HCT116 (cell line): ENCODE data around the gene CPT1A. TPM values are rescaled to one million over a fixed set of nuclear protein-coding genes. Genes with fewer than 3 reads are reported as not detected.

Source experiments
- ATAC-seq: fragments of 200-7000 bp; cut with Tn5 transposase; 2 replicates; pipeline ENCODE4 v1.9.1; 2020; ENCODE audit warnings: mild to moderate bottlenecking, moderate library complexity
- BruUV-seq: library from RNA; stranded (reverse); fragments of 400-500 nt; replicated peaks from 2 replicates; lab custom pipeline; 2021; lab: Mats Ljungman, UMichigan
- CTCF ChIA-PET: fragments of 300-600 bp; sonication (Branson Sonifier 250); formaldehyde crosslinking; loops from one replicate; lab custom pipeline; 2021; ENCODE audit warnings: antibody characterized with exemption; lab: Charles Lee
- POLR2A ChIA-PET: fragments of 300-600, 350-600 bp; sonication (Branson Sonifier 250); formaldehyde crosslinking; loops from one replicate; lab custom pipeline; 2021; ENCODE audit warnings: antibody characterized with exemption; lab: Charles Lee
- RAD21 ChIA-PET, 2 experiments: fragments of 300-600 bp; sonication (Branson Sonifier 250); formaldehyde crosslinking; loops; one replicate each; lab custom pipeline; 2023; ENCODE audit warnings: low total read pairs in 2 of 2; ENCODE audit not compliant: uncharacterized antibody in 2 of 2, unreplicated experiment in 2 of 2, low non-redundant PET in 1 of 2; lab: Charles Lee
- DNase-seq: peaks from one replicate; pipeline ENCODE4 v3.0.0-alpha.2; 2010; ENCODE audit warnings: low read depth, low spot score
- H2AFZ ChIP-seq: fragments of 200-600 bp; shearing (Covaris generic), sonication (generic); 2 replicates; pipeline ENCODE4 v1.6.1; 2017; ENCODE audit warnings: low read depth, mixed run types, mixed read lengths, antibody characterized with exemption, low read length; ENCODE audit not compliant: poor library complexity, severe bottlenecking
- H3K27ac ChIP-seq: 2 replicates; pipeline ENCODE4 v1.5.1; 2012; ENCODE audit warnings: low read depth, low read length
- H3K27me3 ChIP-seq: fragments of 200-600 bp; sonication (generic); 2 replicates; pipeline ENCODE4 v1.6.1; 2016; ENCODE audit warnings: mixed run types, low read length, mixed read lengths; ENCODE audit not compliant: insufficient read depth
- H3K36me3 ChIP-seq, 2 experiments: fragments of 200-500 bp in 1 of 2; fragments of 200-600 bp in 1 of 2; sonication (Bioruptor generic) in 1 of 2; sonication (generic) in 1 of 2; 2 replicates each; pipeline versions ENCODE4 v1.5.1 to v1.6.1; 2014 to 2016; ENCODE audit warnings: low read length in 2 of 2, inconsistent platforms in 1 of 2, mixed read lengths in 1 of 2, mixed run types in 1 of 2; ENCODE audit not compliant: insufficient read depth in 2 of 2, control insufficient read depth in 1 of 2
- H3K4me1 ChIP-seq, 2 experiments: fragments of 200-600 bp in 1 of 2; sonication (generic) in 1 of 2; 2 replicates each; pipeline versions ENCODE4 v1.5.1 to v1.6.1; 2012 to 2017; ENCODE audit warnings: low read length in 2 of 2, inconsistent platforms in 1 of 2, mild to moderate bottlenecking in 1 of 2, mixed read lengths in 1 of 2, mixed run types in 1 of 2, moderate library complexity in 1 of 2; ENCODE audit not compliant: insufficient read depth in 2 of 2, control insufficient read depth in 1 of 2
- H3K4me2 ChIP-seq: fragments of 200-600 bp; sonication (generic); 2 replicates; pipeline ENCODE4 v1.6.1; 2017; ENCODE audit warnings: mixed run types, low read length, mixed read lengths
- H3K4me3 ChIP-seq, 2 experiments: fragments of 200-600 bp in 1 of 2; sonication (generic) in 1 of 2; replicated peaks in 1 of 2; 2 replicates each; pipeline ENCODE4 v1.5.1; 2011 to 2016; ENCODE audit warnings: low read length in 2 of 2, control low read depth in 1 of 2, low read depth in 1 of 2, mild to moderate bottlenecking in 1 of 2, mixed read lengths in 1 of 2, mixed run types in 1 of 2
- H3K79me2 ChIP-seq: fragments of 200-600 bp; sonication (generic); 2 replicates; pipeline ENCODE4 v1.6.1; 2017; ENCODE audit warnings: mild to moderate bottlenecking, mixed run types, low read length, moderate library complexity, mixed read lengths; ENCODE audit not compliant: insufficient read depth
- H3K9ac ChIP-seq: fragments of 200-600 bp; sonication (generic); 2 replicates; pipeline ENCODE4 v1.6.1; 2016; ENCODE audit warnings: low read length, mixed read lengths
- H3K9me2 ChIP-seq: fragments of 200-600 bp; sonication (generic), shearing (Covaris generic); 2 replicates; pipeline ENCODE4 v1.6.1; 2017; ENCODE audit warnings: mixed run types, mild to moderate bottlenecking, moderate library complexity; ENCODE audit not compliant: insufficient read depth
- H3K9me3 ChIP-seq, 2 experiments: fragments of 200-500 bp in 1 of 2; fragments of 200-600 bp in 1 of 2; sonication (Bioruptor generic) in 1 of 2; sonication (generic) in 1 of 2; 2 replicates each; pipeline ENCODE4 v1.6.1; 2014 to 2017; ENCODE audit warnings: low read length in 2 of 2, mixed read lengths in 2 of 2, inconsistent platforms in 1 of 2, low read depth in 1 of 2, mild to moderate bottlenecking in 1 of 2, mixed run types in 1 of 2, moderate library complexity in 1 of 2; ENCODE audit not compliant: control insufficient read depth in 1 of 2, insufficient read depth in 1 of 2
- H4K20me1 ChIP-seq: fragments of 200-600 bp; sonication (generic), shearing (Covaris generic); 2 replicates; pipeline ENCODE4 v1.6.1; 2017; ENCODE audit warnings: mixed run types, mild to moderate bottlenecking, moderate library complexity; ENCODE audit not compliant: insufficient read depth
- CBX3 ChIP-seq: IDR thresholded peaks from 2 replicates; pipeline ENCODE4 v1.6.1; 2012; ENCODE audit warnings: low read depth
- CEBPB ChIP-seq: IDR thresholded peaks from 2 replicates; pipeline ENCODE4 v1.6.1; 2012; ENCODE audit warnings: low read depth
- CTCF ChIP-seq, 3 experiments: fragments of 200-600 bp in 1 of 3; sonication (generic) in 1 of 3; IDR thresholded peaks in 2 of 3; conservative IDR thresholded peaks in 1 of 3; 2 replicates each; pipeline ENCODE4 v1.5.1; 2012 to 2017; ENCODE audit warnings: low read depth in 2 of 3, low read length in 2 of 3, antibody characterized with exemption in 1 of 3, borderline replicate concordance in 1 of 3, control low read depth in 1 of 3, mild to moderate bottlenecking in 1 of 3, mixed read lengths in 1 of 3, mixed run types in 1 of 3, moderate library complexity in 1 of 3; ENCODE audit not compliant: insufficient read depth in 1 of 3
- EGR1 ChIP-seq: IDR thresholded peaks from 2 replicates; pipeline ENCODE4 v1.6.1; 2012; ENCODE audit warnings: low read depth
- ELF1 ChIP-seq: IDR thresholded peaks from 2 replicates; pipeline ENCODE4 v1.6.1; 2012; ENCODE audit warnings: low read depth, borderline replicate concordance
- EZH2 ChIP-seq: fragments of 200-600 bp; sonication (generic); IDR thresholded peaks from 2 replicates; pipeline ENCODE4 v1.6.1; 2017; ENCODE audit warnings: antibody characterized with exemption, mixed run types
- EZH2phosphoT487 ChIP-seq: fragments of 200-600 bp; IDR thresholded peaks from 2 replicates; pipeline ENCODE4 v1.6.1; 2018; ENCODE audit warnings: antibody characterized with exemption, borderline replicate concordance
- FOSL1 ChIP-seq: IDR thresholded peaks from 2 replicates; pipeline ENCODE4 v1.6.1; 2012; ENCODE audit warnings: low read depth
- JUND ChIP-seq: IDR thresholded peaks from 2 replicates; pipeline ENCODE4 v1.6.1; 2012
- MAX ChIP-seq: IDR thresholded peaks from 2 replicates; pipeline ENCODE4 v1.6.1; 2012
- POLR2AphosphoS5 ChIP-seq: IDR thresholded peaks from 2 replicates; pipeline ENCODE4 v1.6.1; 2011; ENCODE audit warnings: mild to moderate bottlenecking, low read depth, low read length, moderate library complexity
- REST ChIP-seq: IDR thresholded peaks from 2 replicates; pipeline ENCODE4 v1.6.1; 2012; ENCODE audit warnings: low read depth
- SIN3A ChIP-seq: IDR thresholded peaks from 2 replicates; pipeline ENCODE4 v1.6.1; 2012; ENCODE audit warnings: low read depth
- SP1 ChIP-seq: IDR thresholded peaks from 2 replicates; pipeline ENCODE4 v1.6.1; 2012; ENCODE audit warnings: low read depth
- SRF ChIP-seq: IDR thresholded peaks from 2 replicates; pipeline ENCODE4 v1.6.1; 2012; ENCODE audit warnings: low read depth
- TCF7L2 ChIP-seq: IDR thresholded peaks from 2 replicates; pipeline ENCODE4 v1.7.0; 2011; ENCODE audit warnings: borderline replicate concordance, inconsistent platforms; ENCODE audit not compliant: insufficient read depth, insufficient read length; ENCODE audit errors: extremely low read depth
- YY1 ChIP-seq: IDR thresholded peaks from 2 replicates; pipeline ENCODE4 v1.6.1; 2011; ENCODE audit warnings: low read length, low read depth, moderate library complexity, mild to moderate bottlenecking; ENCODE audit not compliant: insufficient replicate concordance; ENCODE audit errors: extremely low read depth
- ZBTB33 ChIP-seq: IDR thresholded peaks from 2 replicates; pipeline ENCODE4 v1.6.1; 2011; ENCODE audit warnings: mild to moderate bottlenecking, low read length, moderate library complexity; ENCODE audit not compliant: insufficient replicate concordance; ENCODE audit errors: extremely low read depth
- ZFX ChIP-seq: fragments of 450-650 bp; IDR thresholded peaks from 2 replicates; pipeline ENCODE4 v1.6.1; 2017
- ZNF274 ChIP-seq: fragments of 200-500 bp; sonication (Bioruptor generic); IDR thresholded peaks from 2 replicates; pipeline ENCODE4 v1.6.1; 2014; ENCODE audit warnings: mild to moderate bottlenecking, low read depth, low read length, inconsistent platforms
- intact Hi-C: fragments of 100-400 bp; cut with micrococcal nuclease; formaldehyde crosslinking; loops from 2 replicates; pipeline ENCODE4 v1.10.0; 2022
- total RNA-seq: library from RNA; stranded (reverse); gene quantifications from one replicate; pipeline ENCODE4 v1.2.1, GENCODE V29; 2021; ENCODE audit not compliant: unreplicated experiment

Gene CPT1A
- total RNA-seq, 1 experiment from 2014 or later = 54.4 TPM

- H3K27ac ChIP-seq = no peak overlapping the region
- H3K36me3 ChIP-seq = peaks cover 20 to 21% of the 10 kb centered on the region in 2 experiments; a peak in 3 of 4 replicates
- no peak overlapping the region for H2AFZ ChIP-seq
- no peak overlapping the region for H3K9ac ChIP-seq
- H3K4me3 ChIP-seq = no peak overlapping the region
- ChIA-PET POLR2A (no interaction called here), RAD21 (no interaction called here), CTCF (no interaction called here)
- no peak for TF ChIP-seq ELF1
- TF ChIP-seq ZNF274 = no peak
- TF ChIP-seq ZFX = no peak
- TF ChIP-seq CEBPB = no peak
- no peak for TF ChIP-seq MAX
- TF ChIP-seq ZBTB33 = no peak
- TF ChIP-seq CTCF (IDR thresholded peaks at IDR 0.05 in 2 of 3, conservative IDR thresholded peaks at IDR 0.05 in 1 of 3; ENCODE audit: borderline replicate concordance in 1 of 3, insufficient read depth in 1 of 3, low read depth in 2 of 3, low read length in 2 of 3) = no peak
- no peak for TF ChIP-seq EGR1
- TF ChIP-seq EZH2phosphoT487 = no peak
- no peak for TF ChIP-seq POLR2AphosphoS5
- TF ChIP-seq TCF7L2 = no peak
- no peak for TF ChIP-seq JUND
- no peak for TF ChIP-seq CBX3
- TF ChIP-seq FOSL1 = no peak
- TF ChIP-seq SP1 = no peak
- TF ChIP-seq SIN3A = no peak
- TF ChIP-seq SRF = no peak
- TF ChIP-seq REST = no peak
- no peak for TF ChIP-seq EZH2
- no peak for TF ChIP-seq YY1
- no peaks in the 10 kb centered on the region for H3K79me2 ChIP-seq
- no TSS peak for BruUV-seq
- ATAC-seq (no peak), DNase-seq (no peak)
- no peaks in the 10 kb centered on the region for H3K27me3 ChIP-seq
- no peaks in the 10 kb centered on the region for H3K9me3 ChIP-seq
- H4K20me1 ChIP-seq = no peaks in the 10 kb centered on the region
- no peaks in the 10 kb centered on the region for H3K9me2 ChIP-seq
- intact Hi-C loops = no loop called here
- H3K4me1 ChIP-seq = peaks cover 4% of the 10 kb centered on the region in 2 experiments; a peak in 3 of 4 replicates
- H3K4me2 ChIP-seq = no peak overlapping the region
Observed at GRCh38 chr11:68770781-68771180, 70.9 kb downstream of the CPT1A start.
